ENCODE measurements around the gene PHLDB2. TPM values are rescaled to one million over a fixed set of nuclear protein-coding genes. Genes with fewer than 3 reads are reported as not detected.

The PHLDB2 gene
- total and polyA plus RNA-seq, 2 of the 8 experiments (the other 6 are each of a cell fraction or from before 2014, with no cell fraction given): 5.8 to 22.6 TPM

DNA sequence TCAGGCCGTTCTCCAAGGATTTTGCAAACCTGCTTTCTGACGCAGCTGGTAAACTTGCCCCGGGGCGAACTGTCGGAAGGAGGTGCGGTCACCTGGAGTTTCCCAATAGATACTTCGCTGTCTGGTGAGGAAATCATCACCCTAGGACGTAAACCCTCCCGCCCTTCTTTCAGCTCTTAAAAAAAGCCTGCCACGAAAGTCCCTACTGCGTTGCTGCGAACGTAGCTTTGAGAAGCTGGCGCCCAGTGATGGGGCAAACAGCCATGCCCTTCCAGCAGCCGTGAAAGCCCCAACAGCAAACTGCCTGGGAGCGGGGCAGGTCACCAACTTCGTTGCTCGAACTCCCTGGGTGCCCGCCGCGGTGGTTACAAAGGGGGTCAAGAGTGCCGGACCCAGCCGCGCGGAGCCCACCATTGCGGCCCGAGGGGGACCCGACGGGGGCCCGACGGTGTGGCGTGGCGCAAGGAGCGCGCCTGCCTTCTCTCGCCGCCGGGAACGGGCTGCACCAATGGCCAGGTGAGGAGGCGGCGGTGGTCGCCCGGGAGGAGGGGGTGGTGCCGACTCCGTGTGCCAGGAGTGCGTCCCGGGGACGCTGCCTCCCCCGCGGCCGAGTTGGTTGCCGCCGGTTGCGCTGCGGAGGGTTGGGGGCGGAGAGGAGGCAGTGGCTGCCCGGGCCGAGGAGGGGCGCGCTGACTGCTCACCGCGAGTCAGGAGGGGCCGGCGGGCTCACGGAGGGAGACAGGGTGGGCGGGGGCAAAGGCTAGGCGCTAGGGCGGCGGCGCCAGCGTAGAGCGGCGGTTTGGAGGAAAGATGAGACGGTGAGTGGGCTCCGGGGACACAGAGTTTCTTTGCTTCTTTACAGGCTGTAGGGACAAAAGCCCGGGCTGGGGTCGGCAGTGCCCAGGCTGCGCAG lies at the start of gene PHLDB2 (continued):
- TF ChIP-seq CBX5 (IDR thresholded peaks at IDR 0.05; ENCODE audit: low read depth, low read length) (no peak), SAP30 (IDR thresholded peaks at IDR 0.05; ENCODE audit: insufficient read depth, insufficient replicate concordance, low read length) (no peak), GTF2F1 (IDR thresholded peaks at IDR 0.05; ENCODE audit: borderline replicate concordance, low read depth, low read length) (no peak), FOSL1 (IDR thresholded peaks at IDR 0.05; ENCODE audit: insufficient read depth, low read depth, low read length) (no peak), ASH2L (IDR thresholded peaks at IDR 0.05; ENCODE audit: low read length) (peak; percentile 91), TEAD4 (IDR thresholded peaks at IDR 0.05; ENCODE audit: low read depth, low read length) (no peak), SP4 (IDR thresholded peaks at IDR 0.05; ENCODE audit: low read length) (no peak), KDM1A (IDR thresholded peaks at IDR 0.05; ENCODE audit: borderline replicate concordance, low read length) (no peak), TAF7 (optimal IDR thresholded peaks at IDR 0.05; ENCODE audit: borderline replicate concordance, low read depth, low read length) (no peak), NRF1 (IDR thresholded peaks at IDR 0.05; ENCODE audit: low read depth, low read length) (no peak), YY1 (IDR thresholded peaks at IDR 0.05; ENCODE audit: low read depth, low read length) (no peak), ZNF274 (IDR thresholded peaks at IDR 0.05; ENCODE audit: borderline replicate concordance, extremely low read depth, low read length) (no peak), TBP (IDR thresholded peaks at IDR 0.05; ENCODE audit: low read depth, low read length) (no peak), GABPA (IDR thresholded peaks at IDR 0.05; ENCODE audit: borderline replicate concordance, insufficient read depth, low read length) (no peak), BRCA1 (IDR thresholded peaks at IDR 0.05; ENCODE audit: low read depth, low read length) (no peak), RAD21 (IDR thresholded peaks at IDR 0.05 in 1 of 2, conservative IDR thresholded peaks at IDR 0.05 in 1 of 2; ENCODE audit: low read depth in 2 of 2, low read length in 2 of 2) (no peak), CHD1 (IDR thresholded peaks at IDR 0.05; ENCODE audit: low read depth, low read length) (peak; percentile 88), JUN (IDR thresholded peaks at IDR 0.05; ENCODE audit: low read depth, low read length) (no peak), BCL11A (IDR thresholded peaks at IDR 0.05; ENCODE audit: low read depth in 2 of 2, low read length in 2 of 2) (no peak), EGR1 (IDR thresholded peaks at IDR 0.05; ENCODE audit: borderline replicate concordance, low read depth, low read length) (no peak), RNF2 (IDR thresholded peaks at IDR 0.05; ENCODE audit: borderline replicate concordance, low read depth, low read length, missing control alignments, poor library complexity, severe bottlenecking) (no peak)
- TF ChIP-seq, protein P1, sequence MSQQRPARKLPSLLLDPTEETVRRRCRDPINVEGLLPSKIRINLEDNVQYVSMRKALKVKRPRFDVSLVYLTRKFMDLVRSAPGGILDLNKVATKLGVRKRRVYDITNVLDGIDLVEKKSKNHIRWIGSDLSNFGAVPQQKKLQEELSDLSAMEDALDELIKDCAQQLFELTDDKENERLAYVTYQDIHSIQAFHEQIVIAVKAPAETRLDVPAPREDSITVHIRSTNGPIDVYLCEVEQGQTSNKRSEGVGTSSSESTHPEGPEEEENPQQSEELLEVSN (IDR thresholded peaks at IDR 0.05): 0 out of 2 replicates have a peak, but pooled peaks have one; percentile 14
- TF ChIP-seq, protein P2, sequence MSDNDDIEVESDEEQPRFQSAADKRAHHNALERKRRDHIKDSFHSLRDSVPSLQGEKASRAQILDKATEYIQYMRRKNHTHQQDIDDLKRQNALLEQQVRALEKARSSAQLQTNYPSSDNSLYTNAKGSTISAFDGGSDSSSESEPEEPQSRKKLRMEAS (IDR thresholded peaks at IDR 0.05): no peak

Measured in H1 (cell line).